Transverse colon (tissue), 4 donors: ENCODE data around the gene LMX1B. TPM values are rescaled to one million over a fixed set of nuclear protein-coding genes. Genes with fewer than 3 reads are reported as not detected.

Experiments used
- DNase-seq: peaks from one replicate; pipeline ENCODE4 v3.0.0-alpha.2; 2019
- H3K27ac ChIP-seq, 4 donors: fragments of 200-600 bp; sonication (generic); 2 replicates each; pipeline ENCODE4 v1.5.1; 2016 to 2018; ENCODE audit warnings: inconsistent platforms in 4 of 4
- H3K27me3 ChIP-seq: fragments of 200-600 bp; sonication (generic); 2 replicates; pipeline ENCODE4 v1.5.1; 2017; ENCODE audit warnings: inconsistent platforms
- H3K36me3 ChIP-seq, 4 donors: fragments of 200-600 bp; sonication (generic); 2 replicates each; pipeline ENCODE4 v1.5.1; 2017 to 2019; ENCODE audit warnings: inconsistent platforms in 4 of 4
- H3K4me1 ChIP-seq, 4 donors: fragments of 200-600 bp; sonication (generic); 2 replicates each; pipeline ENCODE4 v1.5.1; 2017 to 2020; ENCODE audit warnings: inconsistent platforms in 4 of 4
- H3K4me3 ChIP-seq, 4 donors: fragments of 200-600 bp; sonication (generic); 1 replicate in 1 of 4; 2 replicates in 3 of 4; pipeline versions ENCODE4 v1.5.1 to v1.6.1; 2017 to 2019; ENCODE audit warnings: inconsistent platforms in 4 of 4
- H3K9me3 ChIP-seq, 2 donors: fragments of 200-600 bp; sonication (generic); 2 replicates each; pipeline ENCODE4 v1.5.1; 2017 to 2019; ENCODE audit warnings: inconsistent platforms in 2 of 2
- CTCF ChIP-seq, 5 experiments: fragments of 200-600 bp in 3 of 5; fragments of 450-650 bp in 2 of 5; sonication (generic) in 3 of 5; IDR thresholded peaks; 1 replicate in 2 of 5; 2 replicates in 3 of 5; pipeline ENCODE4 v1.5.1; 2016 to 2017; ENCODE audit warnings: antibody characterized with exemption in 5 of 5, inconsistent platforms in 3 of 5, mild to moderate bottlenecking in 2 of 5, moderate library complexity in 1 of 5
- EP300 ChIP-seq: sonication (generic); formaldehyde crosslinking; IDR thresholded peaks from one replicate; pipeline ENCODE4 v1.6.1; 2017; ENCODE audit warnings: antibody characterized with exemption, low read depth
- POLR2A ChIP-seq: fragments of 450-650 bp; IDR thresholded peaks from one replicate; pipeline ENCODE4 v1.6.1; 2016; ENCODE audit warnings: antibody characterized with exemption, mild to moderate bottlenecking, moderate library complexity
- POLR2AphosphoS5 ChIP-seq, 3 donors: sonication (generic); formaldehyde crosslinking; IDR thresholded peaks; one replicate each; pipeline ENCODE4 v1.6.1; 2016; ENCODE audit warnings: antibody characterized with exemption in 3 of 3
- WGBS, 2 donors: methylation state at CpG; one replicate each; pipeline ENCODE4 v1.1.5; 2018; ENCODE audit warnings: low coverage in 1 of 2; 5-methylcytosine and 5-hydroxymethylcytosine counted together
- in situ Hi-C, 4 donors: fragments of 200-750 bp; cut with MboI; loops; one replicate each; pipeline versions ENCODE4 v1.15.0 to v1.15.1; 2017; ENCODE audit warnings: low sequenced_read_pairs in 3 of 4, low pct_ligation_motif_present in 1 of 4, low pct_unique_long_range_greater_than_20kb in 1 of 4
- intact Hi-C: fragments of 100-400 bp; cut with DNase I; formaldehyde crosslinking; loops from one replicate; pipeline ENCODE4 v1.15.1; 2023; ENCODE audit warnings: low total_unique reads
- total RNA-seq, 4 donors: library from RNA; depleted of rRNA; stranded (reverse); fragments of >200 nt; gene quantifications; one replicate each; pipeline ENCODE4 v1.1.0, GENCODE V29; 2016

Gene LMX1B
- total RNA-seq, 4 donors from 2014 or later = 0.64 TPM; not detected in 3

- 7% methylated on average over 24 of the region's 24 CpGs; no CpG with 5 or more reads in 1 of the 2 donors for WGBS, 2 donors
- H3K9me3 ChIP-seq = no peaks in the 10 kb centered on the region
- no peaks in the 10 kb centered on the region for H3K36me3 ChIP-seq
- in situ Hi-C loops (no loop called here), intact Hi-C loops (no loop called here)
- no peak overlapping the region for H3K4me3 ChIP-seq
- no peak overlapping the region for H3K27ac ChIP-seq
- TF ChIP-seq EP300 (no peak), CTCF (IDR thresholded peaks at IDR 0.05) (no peak), POLR2AphosphoS5 (IDR thresholded peaks at IDR 0.05) (no peak), POLR2A (no peak)
- no peaks in the 10 kb centered on the region for H3K4me1 ChIP-seq
- peaks cover 94% of the 10 kb centered on the region for H3K27me3 ChIP-seq
- DNase-seq = no peak
Measured at GRCh38 chr9:126676685-126677143, 63.0 kb downstream of the LMX1B start.

- intact Hi-C loops (no loop called here), in situ Hi-C loops (no loop called here)
- Histone ChIP-seq H3K27ac (no peak overlapping the region), H3K9me3 (no peaks in the 10 kb centered on the region), H3K27me3 (peaks cover 94% of the 10 kb centered on the region), H3K4me1 (no peaks in the 10 kb centered on the region), H3K36me3 (no peaks in the 10 kb centered on the region), H3K4me3 (no peak overlapping the region)
- TF ChIP-seq EP300 = no peak
- TF ChIP-seq POLR2A = no peak
- TF ChIP-seq CTCF (IDR thresholded peaks at IDR 0.05) = no peak
- TF ChIP-seq POLR2AphosphoS5 (IDR thresholded peaks at IDR 0.05) = no peak
- WGBS, 2 donors = 0 to 26% methylated on average over 1 to 11 of the region's 11 CpGs
- no peak for DNase-seq
Measured at GRCh38 chr9:126677188-126678084, 63.7 kb downstream of the LMX1B start.

- 67 to 72% methylated on average over 2 to 4 of the region's 4 CpGs for WGBS, 2 donors
- TF ChIP-seq POLR2A (no peak), POLR2AphosphoS5 (IDR thresholded peaks at IDR 0.05) (no peak), EP300 (no peak), CTCF (IDR thresholded peaks at IDR 0.05) (no peak)
- Histone ChIP-seq H3K36me3 (no peaks in the 10 kb centered on the region), H3K27ac (no peak overlapping the region), H3K27me3 (peaks cover 94% of the 10 kb centered on the region), H3K9me3 (no peaks in the 10 kb centered on the region), H3K4me3 (no peak overlapping the region), H3K4me1 (peaks cover 0 to 2% (median 0%) of the 10 kb centered on the region in 4 donors)
- DNase-seq = no peak
- intact Hi-C loops (no loop called here), in situ Hi-C loops (no loop called here)
Measured at GRCh38 chr9:126678989-126679388, 65.3 kb downstream of the LMX1B start.

GRCh38 chr9:126681336-126681735, 67.6 kb downstream of the LMX1B start:
- Histone ChIP-seq H3K4me1 (peaks cover 0 to 2% (median 0%) of the 10 kb centered on the region in 4 donors), H3K27ac (no peak overlapping the region), H3K4me3 (no peak overlapping the region), H3K27me3 (peaks cover 96% of the 10 kb centered on the region), H3K36me3 (no peaks in the 10 kb centered on the region), H3K9me3 (no peaks in the 10 kb centered on the region)
- 48% methylated on average over 7 of the region's 7 CpGs; no CpG with 5 or more reads in 1 of the 2 donors for WGBS, 2 donors
- TF ChIP-seq EP300 = no peak
- TF ChIP-seq POLR2A = no peak
- TF ChIP-seq POLR2AphosphoS5 (IDR thresholded peaks at IDR 0.05) = no peak
- no peak for TF ChIP-seq CTCF (IDR thresholded peaks at IDR 0.05)
- intact Hi-C loops (no loop called here), in situ Hi-C loops (no loop called here)
- no peak for DNase-seq
